ENCODE results near the gene RGL2.

The RGL2 gene

DNA sequence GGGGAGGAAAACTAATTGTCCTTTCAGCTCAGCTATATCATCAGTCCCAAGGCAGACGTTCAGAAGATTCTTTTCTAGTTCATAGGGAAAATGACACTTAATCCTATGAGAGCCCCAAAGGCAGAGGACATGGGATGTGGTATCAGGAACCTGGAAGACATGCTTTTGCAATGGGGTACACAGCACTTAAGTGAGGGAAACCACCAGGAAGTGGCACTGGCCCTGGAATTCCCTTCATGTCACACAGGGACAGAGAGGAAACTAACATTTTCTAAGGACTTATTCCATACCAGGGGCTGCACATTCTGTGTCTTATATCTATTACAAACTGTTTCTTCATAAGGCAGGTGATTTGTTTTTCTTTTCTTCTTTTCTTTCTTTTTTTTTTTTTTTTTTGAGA is 55.3 kb downstream of the RGL2 start:
- in situ Hi-C loops (cut with HindIII; ENCODE audit: low sequenced_read_pairs), result no loop called here

DNA sequence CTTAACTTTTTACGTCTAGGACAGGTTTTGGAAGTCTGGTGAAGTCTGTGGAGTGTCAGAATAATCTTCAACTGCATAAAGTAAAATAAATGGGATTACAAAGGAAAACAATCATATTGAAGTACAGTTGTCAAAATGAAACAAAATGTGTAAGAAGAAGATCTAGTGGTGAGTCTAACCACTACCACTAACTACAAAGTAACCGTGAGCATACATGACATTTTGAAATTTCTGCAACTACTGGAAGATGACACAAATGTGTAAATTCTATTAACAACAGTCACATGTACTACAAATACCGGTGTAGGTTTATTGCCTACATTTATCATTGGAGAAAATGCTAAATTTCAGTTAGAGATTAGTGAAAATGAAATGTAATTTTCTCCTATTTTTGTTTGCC is 56.8 kb downstream of the RGL2 start:
- in situ Hi-C loops (cut with HindIII; ENCODE audit: low sequenced_read_pairs), result no loop called here
